ENCODE results near the gene OAF.

DNA sequence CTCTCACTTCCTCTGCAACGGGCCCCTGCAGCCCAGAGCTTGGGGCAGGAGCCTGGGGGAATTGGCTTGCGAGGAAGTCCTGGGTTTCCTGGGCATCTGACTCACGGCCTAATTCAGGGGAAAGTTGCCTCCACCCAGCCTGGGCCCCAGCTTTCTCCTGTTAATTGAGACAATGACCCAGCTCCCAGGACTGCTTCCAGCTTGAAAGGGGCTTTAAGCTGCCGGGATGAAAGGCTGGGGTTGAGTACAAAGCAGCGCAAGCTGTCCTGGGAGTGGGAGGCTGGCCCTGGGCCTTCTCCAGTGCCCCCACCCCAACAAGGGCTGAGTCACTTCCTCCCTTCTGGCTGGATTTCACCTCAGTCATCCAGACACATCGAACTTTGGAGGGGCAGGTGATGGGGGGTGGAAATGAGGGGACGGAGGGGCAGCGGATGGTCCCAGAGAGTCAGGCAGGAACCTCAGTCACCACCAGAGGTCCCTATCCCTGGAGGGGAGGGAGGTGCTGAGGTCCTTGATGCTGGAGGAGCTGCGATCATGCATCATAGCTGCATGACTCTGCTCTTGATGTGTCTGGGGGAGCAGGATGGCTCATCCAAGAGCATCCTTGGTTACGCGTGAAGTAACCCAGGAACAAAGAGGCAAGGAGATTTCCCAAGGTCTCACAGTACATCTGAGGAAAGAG, 30.1 kb upstream of the OAF start:
- TF ChIP-seq, protein P1, sequence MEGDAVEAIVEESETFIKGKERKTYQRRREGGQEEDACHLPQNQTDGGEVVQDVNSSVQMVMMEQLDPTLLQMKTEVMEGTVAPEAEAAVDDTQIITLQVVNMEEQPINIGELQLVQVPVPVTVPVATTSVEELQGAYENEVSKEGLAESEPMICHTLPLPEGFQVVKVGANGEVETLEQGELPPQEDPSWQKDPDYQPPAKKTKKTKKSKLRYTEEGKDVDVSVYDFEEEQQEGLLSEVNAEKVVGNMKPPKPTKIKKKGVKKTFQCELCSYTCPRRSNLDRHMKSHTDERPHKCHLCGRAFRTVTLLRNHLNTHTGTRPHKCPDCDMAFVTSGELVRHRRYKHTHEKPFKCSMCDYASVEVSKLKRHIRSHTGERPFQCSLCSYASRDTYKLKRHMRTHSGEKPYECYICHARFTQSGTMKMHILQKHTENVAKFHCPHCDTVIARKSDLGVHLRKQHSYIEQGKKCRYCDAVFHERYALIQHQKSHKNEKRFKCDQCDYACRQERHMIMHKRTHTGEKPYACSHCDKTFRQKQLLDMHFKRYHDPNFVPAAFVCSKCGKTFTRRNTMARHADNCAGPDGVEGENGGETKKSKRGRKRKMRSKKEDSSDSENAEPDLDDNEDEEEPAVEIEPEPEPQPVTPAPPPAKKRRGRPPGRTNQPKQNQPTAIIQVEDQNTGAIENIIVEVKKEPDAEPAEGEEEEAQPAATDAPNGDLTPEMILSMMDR (IDR thresholded peaks at IDR 0.05) = no peak
- no peak for TF ChIP-seq EP300 (IDR thresholded peaks at IDR 0.05)
- no peak for TF ChIP-seq POLR2A (IDR thresholded peaks at IDR 0.05)

Data from sigmoid colon (tissue), 4 donors.